GM21576 (cell line): ENCODE measurements around the gene CARD8.

Source experiments
- ATAC-seq: cut with Tn5 transposase; IDR thresholded peaks from one replicate; pipeline ENCODE4 v1.9.1; 2021; ENCODE audit warnings: mild to moderate bottlenecking, moderate library complexity; ENCODE audit not compliant: unreplicated experiment

The CARD8 gene

DNA sequence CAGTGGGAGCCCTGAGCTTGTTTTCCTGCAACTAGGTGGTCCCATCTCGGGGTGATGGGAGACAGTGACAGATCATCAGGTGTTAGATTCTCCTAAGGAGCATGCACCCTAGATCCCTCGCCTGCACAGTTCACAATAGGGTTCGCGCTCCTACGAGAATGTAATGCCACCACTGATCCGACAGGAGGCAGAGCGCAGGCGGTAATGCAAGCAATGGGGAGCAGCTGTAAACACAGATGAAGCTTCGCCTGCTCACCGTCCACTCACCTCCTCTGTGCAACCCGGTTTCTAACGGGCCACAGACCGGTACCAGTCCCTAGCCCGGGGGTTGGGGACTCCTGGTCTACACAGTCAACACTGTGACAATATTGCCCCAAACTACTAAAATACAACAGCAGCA, 38.8 kb downstream of the CARD8 start:
- no peak for ATAC-seq

DNA sequence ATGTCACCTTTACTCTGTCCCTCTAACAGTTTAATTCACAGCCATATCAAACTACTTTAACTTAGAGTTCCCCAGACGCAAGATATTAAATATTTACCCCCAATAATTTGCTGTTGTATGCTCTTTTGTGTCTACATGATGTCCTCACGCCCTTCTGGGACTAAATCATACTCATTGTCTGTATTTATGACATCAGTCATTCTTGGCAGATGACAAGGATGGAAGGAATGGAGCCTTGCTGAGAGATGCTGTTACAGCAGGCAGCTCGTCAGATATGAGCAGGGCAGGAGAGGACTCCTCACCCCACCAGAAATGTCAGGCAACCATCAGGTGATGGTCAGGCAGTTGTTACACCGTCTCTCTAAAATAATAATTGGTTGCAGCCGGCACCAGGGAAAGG, 41.8 kb downstream of the CARD8 start:
- no peak for ATAC-seq

DNA sequence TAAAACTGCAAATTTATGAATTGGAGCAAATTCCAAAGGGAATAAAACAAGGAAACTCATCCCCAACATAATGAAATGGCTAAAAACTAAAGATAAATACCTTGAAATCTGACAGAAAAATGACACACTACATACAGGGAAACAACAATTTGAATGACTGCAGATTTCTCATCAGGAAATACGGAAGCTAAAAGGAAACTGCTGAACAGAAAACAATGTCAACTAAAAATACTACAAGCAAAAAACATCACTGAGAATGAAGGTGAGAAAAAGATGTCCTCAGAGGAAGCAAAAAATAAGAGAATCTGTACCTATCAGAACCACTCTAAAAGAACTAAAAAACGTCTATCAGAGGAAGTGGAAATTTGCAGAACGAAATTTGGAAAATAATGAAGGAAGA, 45.7 kb downstream of the CARD8 start:
- ATAC-seq = no peak

DNA sequence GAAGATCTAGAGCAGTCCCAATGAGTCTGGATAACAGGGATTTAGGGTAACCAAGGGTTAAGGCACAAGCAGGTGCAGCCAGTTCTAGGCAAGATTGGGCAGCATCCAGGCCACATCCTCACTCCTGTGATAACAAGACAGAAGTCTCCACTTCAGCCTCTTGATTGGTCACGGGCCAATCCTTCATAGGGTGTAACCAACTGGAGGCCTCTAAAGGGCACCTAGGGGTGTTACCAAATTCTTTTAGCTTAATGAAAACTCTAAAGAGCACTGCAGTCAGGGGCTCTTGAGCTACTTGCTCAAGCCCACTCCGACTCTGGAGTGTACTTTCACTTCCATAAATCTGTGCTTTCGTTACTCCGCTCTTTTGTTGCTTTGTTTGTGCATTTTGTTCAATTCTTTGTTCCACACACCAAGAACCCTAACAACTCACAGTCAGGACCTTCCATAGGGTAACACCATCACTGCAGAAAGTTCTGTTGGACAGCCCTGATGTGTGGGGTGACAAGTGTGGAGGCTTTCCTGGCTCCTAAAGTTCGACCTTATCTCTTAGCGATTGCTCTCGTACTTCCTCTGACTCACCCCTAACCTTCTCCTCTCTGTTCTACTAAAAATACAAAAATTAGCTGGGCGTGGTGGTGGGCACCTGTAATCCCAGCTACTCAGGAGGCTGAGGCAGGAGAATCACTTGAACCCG, 49.2 kb downstream of the CARD8 start:
- no peak for ATAC-seq

DNA sequence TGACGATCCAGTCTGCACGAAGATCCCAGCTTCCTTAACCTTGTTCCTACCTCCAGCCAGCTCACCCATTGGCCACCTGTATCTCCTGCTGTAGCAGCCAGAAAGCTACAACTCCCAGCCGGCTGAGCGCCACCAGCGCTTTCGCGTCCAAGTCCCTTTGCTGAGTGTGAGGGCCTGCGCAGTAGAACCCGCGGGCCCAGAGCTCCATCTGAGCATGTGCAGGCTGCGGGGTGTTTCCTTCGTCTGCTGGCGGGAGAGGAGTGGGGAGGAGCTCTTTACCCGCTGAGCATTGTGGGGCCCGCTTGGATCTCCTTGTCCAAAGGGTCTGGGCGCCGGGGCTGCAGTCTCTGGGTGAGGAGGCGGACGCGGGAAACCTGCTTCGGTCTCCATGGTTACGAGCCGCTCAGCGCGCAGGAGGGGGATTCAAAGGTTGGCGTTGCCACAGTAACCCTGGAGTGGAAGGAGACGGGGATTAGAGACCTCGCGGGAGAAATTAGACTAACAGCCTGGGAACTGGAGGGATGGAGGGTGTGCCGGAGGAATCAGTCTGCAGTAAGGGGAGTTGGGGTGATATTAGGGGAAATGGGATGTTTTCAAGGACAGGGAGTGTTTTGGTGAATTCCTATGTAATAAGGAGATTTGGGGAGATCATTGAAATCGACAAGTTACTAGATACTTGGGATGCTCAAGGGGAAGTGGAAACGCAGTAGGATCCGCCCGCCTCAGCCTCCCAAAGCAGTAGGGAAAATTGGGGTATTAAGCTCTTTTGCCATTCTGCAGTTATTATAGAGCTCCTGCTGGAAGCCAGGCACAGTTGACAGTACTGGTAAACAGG, 51.7 kb downstream of the CARD8 start:
- peak; percentile 90 for ATAC-seq

DNA sequence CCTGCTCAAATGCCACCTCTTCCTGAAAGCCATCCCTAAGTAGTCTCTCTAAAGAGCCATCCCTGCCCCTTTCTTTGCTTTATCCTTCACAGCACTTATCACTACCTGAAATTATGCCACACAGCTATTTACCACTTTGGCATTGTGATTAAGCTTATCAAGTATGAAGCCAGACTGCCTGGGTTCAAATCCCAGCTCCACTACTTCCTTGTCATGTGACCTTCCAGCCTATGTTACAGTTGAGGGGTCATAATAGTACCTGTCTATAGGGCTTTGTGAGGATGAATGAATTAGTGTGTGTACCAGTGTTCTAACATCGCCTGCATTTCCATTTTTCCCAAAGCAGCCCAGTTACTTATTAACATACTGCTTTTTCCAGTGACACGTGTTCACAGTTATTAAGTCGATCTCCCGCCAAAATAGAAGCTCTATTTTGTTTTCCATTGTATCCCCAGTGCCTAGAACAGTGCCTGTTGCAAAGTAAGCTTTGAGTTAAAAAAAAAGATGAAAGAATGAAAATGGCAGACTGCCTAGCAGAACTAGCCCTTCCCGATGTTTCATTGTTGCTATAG, 52.4 kb downstream of the CARD8 start:
- no peak for ATAC-seq

DNA sequence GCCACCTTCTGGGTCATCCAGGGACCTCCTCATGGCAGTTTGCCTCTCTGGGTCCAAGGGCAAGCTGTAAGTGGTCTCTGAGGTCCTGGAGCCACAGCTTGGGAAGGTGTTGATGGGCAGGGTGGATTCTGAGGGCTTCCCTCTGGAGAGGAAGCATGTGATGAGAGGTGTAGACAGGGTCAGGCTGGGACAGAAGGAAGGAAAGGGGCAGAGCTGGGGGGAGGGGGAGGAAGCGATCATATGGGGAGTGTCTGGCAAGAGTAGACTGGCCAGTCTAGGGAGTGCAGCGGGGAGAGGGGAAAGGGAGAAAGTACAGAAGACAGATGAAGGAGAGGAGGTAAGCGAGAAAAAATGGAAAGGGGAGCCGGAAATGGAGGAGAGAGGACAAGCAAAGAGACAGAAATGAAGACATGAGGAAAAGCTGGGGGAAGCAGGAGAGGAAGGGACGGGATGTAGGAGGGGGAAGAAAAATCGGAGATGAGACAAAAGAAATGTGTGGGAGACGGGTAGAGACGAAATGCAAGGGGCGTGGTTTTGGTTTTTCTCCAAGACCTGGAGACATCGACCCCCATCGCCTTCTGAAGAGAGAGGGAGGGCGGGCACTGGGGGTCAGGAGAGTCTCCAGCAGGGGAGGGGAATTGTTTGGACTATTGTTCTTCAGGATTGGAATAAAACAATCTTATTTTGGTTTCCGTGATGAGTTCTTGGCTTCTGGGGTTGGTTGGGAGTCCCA, 58.6 kb downstream of the CARD8 start:
- ATAC-seq = no peak

DNA sequence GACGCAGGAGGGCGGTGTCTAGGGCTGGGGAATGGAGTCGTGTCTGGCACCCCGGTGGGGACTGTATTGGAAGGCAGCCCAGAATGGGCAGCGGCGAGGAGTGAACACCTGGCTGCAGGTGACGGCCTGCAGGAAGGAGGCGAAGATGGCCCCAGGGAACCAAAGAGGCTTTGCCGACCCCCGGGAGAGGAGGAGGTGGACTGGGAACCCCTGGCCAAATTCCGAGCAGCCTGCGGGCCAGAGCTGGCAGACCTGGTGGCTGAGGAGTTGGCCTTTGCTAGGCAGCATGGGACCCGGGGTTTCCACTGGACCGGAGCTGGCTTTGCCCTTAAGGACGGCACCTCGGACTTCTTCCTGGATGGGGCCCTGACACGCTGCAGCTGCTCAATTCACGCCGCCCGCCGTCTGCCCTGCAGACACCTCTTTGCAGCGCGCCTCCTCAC, 59.4 kb downstream of the CARD8 start:
- no peak for ATAC-seq

DNA sequence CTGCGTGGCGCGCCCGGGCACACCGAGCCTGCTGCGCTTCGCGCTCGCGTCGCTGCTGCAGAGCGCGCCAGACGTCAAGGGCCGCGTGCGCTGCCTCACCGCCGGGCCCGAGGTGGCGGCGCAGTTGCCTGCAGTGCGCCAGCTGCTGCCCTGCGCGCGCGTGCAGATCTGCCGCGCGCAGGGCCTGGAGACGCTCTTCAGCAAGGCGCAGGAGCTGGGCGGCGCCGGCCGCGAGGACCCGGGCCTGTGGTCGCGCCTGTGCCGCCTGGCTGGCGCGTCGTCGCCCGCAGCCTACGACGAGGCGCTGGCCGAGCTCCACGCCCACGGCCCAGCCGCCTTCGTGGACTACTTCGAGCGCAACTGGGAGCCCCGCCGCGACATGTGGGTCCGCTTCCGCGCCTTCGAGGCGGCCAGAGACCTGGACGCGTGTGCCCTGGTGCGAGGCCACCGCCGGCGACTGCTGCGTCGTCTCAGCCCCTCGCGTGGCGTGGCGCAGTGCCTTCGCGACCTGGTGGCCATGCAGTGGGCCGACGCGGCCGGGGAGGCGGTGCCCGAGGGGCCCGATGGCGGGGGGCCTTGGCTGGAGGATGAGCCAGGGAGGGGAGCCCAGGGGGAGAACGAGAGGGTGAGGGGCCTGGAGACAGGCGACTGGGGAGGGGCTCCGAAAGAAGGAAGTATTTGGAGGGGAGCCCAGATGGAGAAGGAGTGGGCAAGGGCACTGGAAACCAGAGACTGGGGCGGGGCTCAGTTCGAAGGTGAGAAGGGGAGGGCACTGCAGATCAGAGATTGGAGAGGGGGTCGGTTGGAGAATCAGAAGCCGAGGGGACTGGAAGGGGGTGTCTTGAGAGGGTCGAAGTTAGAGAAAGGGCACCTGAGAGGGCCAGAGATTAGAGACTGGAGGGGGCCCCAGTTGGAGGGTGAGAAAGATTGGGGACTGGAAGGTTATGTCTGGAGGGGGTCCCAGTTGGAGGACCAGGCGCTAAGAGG, 60.6 kb downstream of the CARD8 start:
- ATAC-seq = no peak

DNA sequence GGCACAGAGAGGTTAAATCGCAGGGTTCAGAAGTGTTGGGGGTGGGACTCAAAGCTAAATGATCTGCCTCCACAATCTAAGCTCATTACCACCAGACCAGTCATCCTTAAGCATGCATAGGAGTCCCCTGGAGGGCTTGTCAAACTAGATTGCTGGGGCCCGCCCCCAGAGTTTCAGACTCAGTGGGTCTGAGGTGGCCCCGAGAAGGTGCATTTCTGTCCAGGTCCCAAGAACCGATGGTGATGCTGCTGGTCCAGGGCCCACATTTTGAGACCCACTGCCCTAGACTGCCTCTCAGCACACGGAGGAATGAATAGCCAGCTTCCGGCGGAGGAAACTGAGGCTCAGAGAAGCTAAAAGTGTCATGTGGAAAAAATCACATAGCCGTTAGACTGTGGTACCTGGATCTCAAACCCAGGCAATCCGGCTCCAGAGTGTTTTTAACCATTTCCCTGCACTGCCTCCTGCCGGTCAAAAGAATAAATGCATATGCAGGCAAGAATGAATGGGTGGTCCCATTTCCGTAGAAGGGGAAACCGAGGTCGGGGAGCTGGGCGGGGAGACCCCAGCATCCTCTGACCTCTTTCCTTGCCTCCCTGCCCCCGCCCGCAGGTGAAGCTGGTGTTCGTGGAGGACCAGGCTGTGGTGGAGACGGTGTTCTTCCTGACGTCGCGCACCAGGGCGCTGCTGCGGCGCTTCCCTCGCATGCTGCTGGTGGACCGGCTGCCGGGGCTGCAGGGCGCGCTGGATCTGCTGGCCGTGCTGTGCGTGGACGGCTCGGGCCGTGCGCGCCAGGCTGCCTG, 61.5 kb downstream of the CARD8 start:
- no peak for ATAC-seq

DNA sequence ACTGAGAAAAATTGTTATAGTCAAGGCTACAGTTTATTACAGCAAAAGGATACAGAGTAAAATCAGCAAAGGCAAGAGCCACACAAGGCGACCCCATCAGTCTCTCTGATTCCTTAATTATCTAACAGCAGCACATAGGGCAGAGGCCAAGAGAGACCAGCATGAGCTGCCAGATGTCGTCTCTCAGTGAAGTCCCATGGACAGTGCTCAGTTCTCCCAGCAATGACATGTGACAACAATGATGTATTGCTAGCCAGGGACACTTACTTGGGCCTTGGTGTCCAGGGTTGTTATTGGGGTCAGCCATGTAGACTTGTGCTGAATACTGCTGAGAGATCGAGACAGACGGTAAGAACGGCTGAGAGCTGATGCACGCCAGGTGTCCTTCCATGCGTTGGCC, 63.0 kb downstream of the CARD8 start:
- no peak for ATAC-seq

DNA sequence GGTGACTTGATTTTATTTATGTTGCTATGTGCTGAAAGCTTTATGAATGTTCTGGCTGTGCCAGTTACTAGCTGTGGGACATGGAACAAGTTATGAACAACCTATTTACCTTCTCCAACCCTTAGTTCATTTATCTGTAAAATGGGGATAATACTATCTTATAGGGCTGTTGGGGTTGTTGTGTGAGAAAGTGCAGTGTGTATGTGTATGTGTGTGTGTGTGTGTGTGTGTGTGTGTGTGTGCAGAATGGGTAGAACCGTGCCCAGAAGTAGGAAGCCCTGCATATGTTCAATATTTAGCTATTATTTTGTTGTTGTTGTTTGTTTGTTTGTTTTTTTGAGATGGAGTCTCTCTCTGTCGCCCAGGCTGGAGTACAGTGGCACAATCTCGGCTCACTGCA, 64.8 kb downstream of the CARD8 start:
- no peak for ATAC-seq

DNA sequence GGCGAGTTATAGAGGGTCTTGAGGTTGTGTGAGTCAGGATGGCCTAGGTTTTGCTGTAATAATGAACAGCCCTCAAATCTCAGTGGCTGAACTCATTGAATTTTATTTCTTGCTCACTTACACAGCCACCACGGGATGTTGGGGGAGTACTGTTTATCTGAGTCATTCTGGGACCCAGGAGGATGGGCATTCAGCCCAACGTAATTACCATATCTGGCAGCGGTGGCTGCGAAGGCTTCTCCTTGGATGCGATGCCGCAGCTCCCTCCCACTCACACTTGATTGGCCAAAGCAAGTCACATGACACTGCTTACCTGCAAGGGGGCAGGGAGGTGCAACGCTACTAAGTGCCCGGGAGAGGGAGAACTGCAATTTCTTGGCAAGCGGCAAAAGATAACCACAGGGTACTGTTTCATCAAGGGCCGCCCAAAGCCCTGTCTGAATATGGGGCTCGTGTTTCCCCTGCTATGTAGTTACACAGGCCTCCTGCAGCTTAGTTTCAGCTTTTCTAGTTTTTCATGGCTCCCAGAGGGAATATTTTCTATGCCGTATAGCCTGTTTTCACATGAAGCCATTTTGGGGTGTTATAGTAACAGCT, 65.3 kb downstream of the CARD8 start:
- ATAC-seq = no peak

DNA sequence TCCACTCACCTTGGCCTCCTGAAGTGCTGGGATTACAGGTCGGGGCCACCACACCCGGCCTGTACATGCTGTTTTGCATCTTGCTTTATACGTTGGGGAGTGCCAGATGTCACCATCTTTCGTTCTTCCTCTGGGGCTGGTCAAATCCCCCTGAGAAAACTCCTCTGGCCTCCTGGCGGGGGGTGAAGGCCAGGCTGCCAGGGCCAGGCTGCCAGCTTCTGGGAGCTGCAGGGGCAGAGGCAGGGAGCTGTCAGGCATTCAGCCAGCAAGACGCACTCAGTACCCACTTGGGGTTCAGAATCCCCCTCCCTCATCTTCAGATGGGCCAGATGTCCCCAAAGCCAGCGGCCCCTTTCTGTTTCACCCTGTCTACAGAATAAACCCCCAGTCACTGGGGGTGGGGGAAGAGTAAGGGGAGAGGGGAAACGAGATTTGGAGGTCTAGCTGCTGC, 69.1 kb downstream of the CARD8 start:
- no peak for ATAC-seq

DNA sequence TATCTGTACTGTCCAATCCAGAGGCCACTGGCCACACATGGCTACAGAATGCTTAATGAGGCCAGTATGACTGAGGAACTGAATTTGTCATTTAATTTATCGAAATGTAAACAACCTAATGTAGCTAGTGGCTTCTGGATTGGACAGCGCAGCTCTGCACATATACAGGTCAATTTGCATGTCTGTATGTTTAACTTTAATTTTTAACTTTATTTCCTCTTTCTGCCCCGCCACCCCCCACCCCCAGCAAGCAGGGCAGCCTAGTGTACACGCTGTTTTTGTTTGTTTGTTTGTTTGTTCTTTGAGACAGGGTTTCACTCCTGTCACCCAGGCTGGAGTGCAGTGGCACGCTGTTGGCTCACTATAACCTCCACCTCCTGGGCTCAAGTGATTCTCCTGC, 69.7 kb downstream of the CARD8 start:
- ATAC-seq = no peak

DNA sequence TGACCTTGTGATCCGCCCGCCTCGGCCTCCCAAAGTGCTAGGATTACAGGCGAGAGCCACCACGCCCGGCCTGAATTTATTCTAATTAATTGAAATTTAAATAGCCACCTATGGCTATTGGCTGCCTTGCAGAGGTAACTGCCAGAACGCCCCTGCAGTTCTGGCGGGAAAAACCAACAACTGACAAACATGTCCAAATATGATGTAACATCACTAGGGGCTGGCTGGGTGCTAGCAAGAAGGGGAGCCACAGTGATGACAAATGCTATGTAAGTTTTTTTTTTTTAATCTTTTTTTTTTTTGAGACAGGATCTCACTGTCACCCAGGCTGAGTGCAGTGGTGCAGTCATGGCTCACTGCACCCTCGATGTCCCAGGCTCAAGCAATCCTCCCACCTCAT, 72.4 kb downstream of the CARD8 start:
- ATAC-seq = no peak

DNA sequence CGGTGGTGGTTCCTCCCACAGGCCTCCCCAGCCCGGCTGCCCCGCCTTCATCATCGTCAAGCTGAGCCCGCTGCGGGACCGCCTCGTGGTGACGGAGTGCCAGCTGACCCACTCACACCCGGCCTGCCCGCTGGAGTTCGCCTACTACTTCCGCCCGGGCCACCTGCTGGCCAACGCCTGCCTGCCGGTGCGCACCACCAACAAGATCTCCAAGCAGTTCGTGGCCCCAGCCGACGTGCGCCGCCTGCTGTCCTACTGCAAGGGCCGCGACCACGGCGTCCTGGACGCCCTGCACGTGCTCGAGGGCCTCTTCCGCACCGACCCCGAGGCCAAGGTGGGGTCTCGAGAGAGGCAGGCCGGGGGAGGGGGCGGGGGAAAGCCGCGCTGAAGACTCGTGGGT, 73.3 kb downstream of the CARD8 start:
- ATAC-seq = no peak

DNA sequence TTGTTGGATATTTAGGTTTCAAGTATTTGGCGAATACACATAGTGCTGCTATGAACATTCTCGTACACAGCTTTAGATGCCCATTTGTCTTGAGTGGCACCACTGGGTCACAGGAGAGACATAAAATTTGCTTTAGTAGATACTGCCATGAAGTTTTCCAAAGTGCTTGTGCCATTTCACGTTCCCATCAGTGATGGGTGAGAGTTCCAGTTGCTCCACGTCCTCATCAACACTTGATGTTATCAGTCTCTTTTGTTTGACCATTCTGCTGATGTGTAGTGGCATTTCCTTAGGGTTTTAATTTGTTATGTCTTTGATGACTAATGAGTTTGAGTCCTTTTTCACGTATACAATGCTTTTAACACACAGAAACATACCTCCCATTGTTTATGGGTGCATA, 74.2 kb downstream of the CARD8 start:
- ATAC-seq = no peak

DNA sequence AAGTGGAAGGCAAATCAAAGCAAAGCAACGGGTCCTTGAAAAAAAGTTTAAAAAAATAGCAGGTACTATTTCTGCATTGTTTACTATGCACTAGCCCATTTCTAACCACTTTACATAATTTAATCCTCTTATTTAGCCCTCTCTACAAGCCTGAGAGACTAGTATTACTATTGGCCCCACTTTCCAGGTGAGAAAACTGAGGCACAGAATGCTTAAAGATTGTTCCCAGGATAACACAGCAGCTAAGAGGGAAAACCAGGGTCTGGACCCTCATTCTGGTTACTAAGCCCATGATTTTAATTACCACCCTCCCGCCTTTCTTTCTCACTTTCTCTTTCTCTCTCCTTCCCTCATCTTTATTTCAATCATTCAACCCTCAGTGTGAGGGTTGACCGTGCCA, 79.5 kb downstream of the CARD8 start:
- no peak for ATAC-seq
